Measurements from ENCODE around the gene CSN3. TPM values are rescaled to one million over a fixed set of nuclear protein-coding genes. Genes with fewer than 3 reads are reported as not detected.
"Not testable (repeated sequence)": the region's sequence is repeated elsewhere in the genome, so short reads cannot be mapped to it uniquely, and the experiment has no call there.

The CSN3 gene, protein sequence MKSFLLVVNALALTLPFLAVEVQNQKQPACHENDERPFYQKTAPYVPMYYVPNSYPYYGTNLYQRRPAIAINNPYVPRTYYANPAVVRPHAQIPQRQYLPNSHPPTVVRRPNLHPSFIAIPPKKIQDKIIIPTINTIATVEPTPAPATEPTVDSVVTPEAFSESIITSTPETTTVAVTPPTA
- not detected for polyA plus RNA-seq (2012; ENCODE audit: insufficient read depth, insufficient read length, low read depth)

DNA sequence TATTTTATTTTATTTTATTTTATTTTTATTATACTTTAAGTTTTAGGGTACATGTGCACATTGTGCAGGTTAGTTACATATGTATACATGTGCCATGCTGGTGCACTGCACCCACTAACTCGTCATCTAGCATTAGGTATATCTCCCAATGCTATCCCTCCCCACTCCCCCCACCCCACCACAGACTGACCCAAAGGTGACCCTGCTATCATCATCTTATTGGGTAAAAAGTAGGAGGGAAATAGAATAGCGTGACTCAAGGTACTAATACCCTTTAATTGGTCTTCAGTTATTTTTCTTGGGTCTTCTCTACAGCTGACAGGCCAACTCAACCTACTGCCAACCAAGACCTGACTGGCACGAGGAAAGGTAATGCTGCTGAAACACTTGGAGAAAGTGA is at the start of gene CSN3:
Gene CSN3, plus strand, starts transcription at position 301 of the 400 bp plus-strand sequence. CDS start 2,223 bp downstream, outside the sequence.
- H3K4me1 ChIP-seq; H3K36me3 ChIP-seq; H3K27me3 ChIP-seq; H3K4me3 ChIP-seq (ENCODE audit: low read depth, low read length); DNase-seq; H3K9me3 ChIP-seq: not testable (repeated sequence)

GRCh38 chr4:70192895-70193294 is 49.5 kb upstream of the CSN3 start:
- Histone ChIP-seq H3K9me3 (no peaks in the 10 kb centered on the region), H3K4me1 (peaks cover 7% of the 10 kb centered on the region)
- DNase-seq = no peak

GRCh38 chr4:70195425-70195824 is 47.0 kb upstream of the CSN3 start, which contains the start of gene ODAM:
ODAM (plus strand) TSS chr4:70195725; CDS start chr4:70196544, 819 bp downstream.
- no peaks in the 10 kb centered on the region for H3K9me3 ChIP-seq
- no peak within 1 kb of the TSS for H3K4me3 ChIP-seq (ENCODE audit: low read depth, low read length)
- TF ChIP-seq CTCF (IDR thresholded peaks at IDR 0.05; ENCODE audit: low read depth, low read length) = no peak

More at GRCh38 chr4:70192895-70193294, 49.5 kb upstream of the CSN3 start:
- no peak for TF ChIP-seq CTCF (IDR thresholded peaks at IDR 0.05; ENCODE audit: low read depth, low read length)
- Histone ChIP-seq H3K27me3 (no peaks in the 10 kb centered on the region), H3K36me3 (no peaks in the 10 kb centered on the region), H3K4me3 (ENCODE audit: low read depth, low read length) (no peak overlapping the region)

GRCh38 chr4:70196857-70197256 is 45.5 kb upstream of the CSN3 start:
- H3K4me3 ChIP-seq (ENCODE audit: low read depth, low read length) = no peak overlapping the region
- no peak for DNase-seq
- H3K36me3 ChIP-seq = no peaks in the 10 kb centered on the region
- H3K9me3 ChIP-seq = no peaks in the 10 kb centered on the region
- H3K27me3 ChIP-seq = no peaks in the 10 kb centered on the region
- H3K4me1 ChIP-seq = peaks cover 7% of the 10 kb centered on the region
- TF ChIP-seq CTCF (IDR thresholded peaks at IDR 0.05; ENCODE audit: low read depth, low read length) = no peak

More at GRCh38 chr4:70195425-70195824, 47.0 kb upstream of the CSN3 start, which contains the start of gene ODAM:
- Histone ChIP-seq H3K27me3 (no peaks in the 10 kb centered on the region), H3K4me1 (peaks cover 7% of the 10 kb centered on the region), H3K36me3 (no peaks in the 10 kb centered on the region)
- no peak for DNase-seq

DNA sequence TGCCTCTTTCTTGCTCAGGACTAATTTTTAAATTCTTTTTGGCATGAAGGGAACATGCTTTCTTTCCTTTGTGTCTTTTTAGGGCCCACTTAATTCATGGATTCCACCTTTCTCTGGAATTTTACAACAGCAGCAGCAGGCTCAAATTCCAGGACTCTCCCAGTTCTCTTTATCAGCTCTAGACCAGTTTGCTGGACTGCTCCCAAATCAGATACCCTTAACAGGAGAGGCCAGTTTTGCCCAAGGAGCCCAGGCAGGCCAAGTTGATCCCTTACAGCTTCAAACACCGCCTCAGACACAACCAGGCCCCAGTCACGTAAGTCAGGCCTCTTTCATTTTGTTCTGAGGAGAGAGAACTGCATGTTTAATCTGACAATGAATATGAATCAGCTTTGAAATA is 44.6 kb upstream of the CSN3 start:
- no peak for TF ChIP-seq CTCF (IDR thresholded peaks at IDR 0.05; ENCODE audit: low read depth, low read length)
- Histone ChIP-seq H3K9me3 (no peaks in the 10 kb centered on the region), H3K36me3 (no peaks in the 10 kb centered on the region), H3K4me3 (ENCODE audit: low read depth, low read length) (no peak overlapping the region), H3K4me1 (peaks cover 4% of the 10 kb centered on the region; the same call in 1 of the 2 replicates), H3K27me3 (no peaks in the 10 kb centered on the region)
- peak; percentile 36 for DNase-seq

- Histone ChIP-seq H3K36me3 (no peaks in the 10 kb centered on the region), H3K9me3 (no peaks in the 10 kb centered on the region), H3K27me3 (no peaks in the 10 kb centered on the region), H3K4me3 (ENCODE audit: low read depth, low read length) (no peak overlapping the region), H3K4me1 (no peaks in the 10 kb centered on the region)
- DNase-seq = no peak
- TF ChIP-seq CTCF (IDR thresholded peaks at IDR 0.05; ENCODE audit: low read depth, low read length) = no peak
Observed at GRCh38 chr4:70203601-70204000, 38.8 kb upstream of the CSN3 start.

GRCh38 chr4:70212752-70213151 is 29.6 kb upstream of the CSN3 start:
- not testable (repeated sequence) for H3K4me1 ChIP-seq; H3K4me3 ChIP-seq (ENCODE audit: low read depth, low read length); H3K27me3 ChIP-seq; H3K36me3 ChIP-seq; H3K9me3 ChIP-seq
- DNase-seq = peak; percentile 8

DNA sequence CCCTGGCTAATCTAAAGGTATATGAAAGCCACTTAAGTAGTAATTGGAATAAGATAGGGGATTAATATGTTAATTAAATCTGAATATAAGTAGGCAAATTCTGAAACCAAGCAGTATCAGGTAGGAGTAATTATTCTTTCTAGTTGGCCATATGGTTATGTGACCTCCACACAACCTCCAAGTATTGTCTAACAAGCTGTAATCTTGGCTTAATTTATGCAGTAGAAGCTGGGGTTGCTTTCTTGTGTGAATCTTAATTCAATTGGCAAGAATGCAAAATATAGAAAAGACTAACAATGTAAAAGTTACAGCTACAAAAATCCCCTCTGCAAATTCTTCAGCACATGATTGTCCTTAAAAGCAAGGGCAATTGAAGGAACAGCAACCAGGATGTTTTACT is 26.3 kb upstream of the CSN3 start:
- H3K36me3 ChIP-seq; H3K4me1 ChIP-seq; H3K27me3 ChIP-seq; DNase-seq; H3K9me3 ChIP-seq; H3K4me3 ChIP-seq (ENCODE audit: low read depth, low read length): not testable (repeated sequence)

- not testable (repeated sequence) for DNase-seq, H3K9me3 ChIP-seq
Observed at GRCh38 chr4:70216550-70216949, 25.8 kb upstream of the CSN3 start.

DNA sequence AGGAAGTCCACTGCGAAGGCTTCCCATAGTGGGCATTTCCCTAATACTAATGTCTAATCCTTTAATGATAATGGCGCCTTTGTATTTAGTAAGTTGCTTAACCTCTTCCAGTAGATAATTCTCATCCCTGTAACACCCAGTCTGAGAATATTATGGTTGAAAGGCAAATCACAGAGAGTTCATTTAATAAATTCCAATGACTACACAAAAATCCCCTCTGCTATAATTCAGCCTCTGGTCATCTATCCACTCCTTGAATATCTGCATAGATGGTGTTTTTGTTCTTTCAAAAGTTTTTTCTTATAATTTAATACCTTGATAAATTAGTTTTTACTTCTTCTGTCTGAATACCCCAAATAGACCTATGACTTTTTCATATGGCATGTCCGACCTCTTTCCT is 21.0 kb upstream of the CSN3 start:
- not testable (repeated sequence) for H3K9me3 ChIP-seq; H3K27me3 ChIP-seq; DNase-seq; H3K4me1 ChIP-seq; H3K4me3 ChIP-seq (ENCODE audit: low read depth, low read length); H3K36me3 ChIP-seq

More at GRCh38 chr4:70216550-70216949, 25.8 kb upstream of the CSN3 start:
- H3K27me3 ChIP-seq; H3K4me3 ChIP-seq (ENCODE audit: low read depth, low read length); H3K36me3 ChIP-seq; H3K4me1 ChIP-seq: not testable (repeated sequence)
